Activated CD4-positive, alpha-beta T cell treated with anti-CD3 and anti-CD28 coated beads, Interleukin-2, amount 10 ng/mL, durations not matched to agents 7 days and 5 days (primary cell): ENCODE data around the gene CEP170. TPM values are rescaled to one million over a fixed set of nuclear protein-coding genes. Genes with fewer than 3 reads are reported as not detected.

Experiments
- CTCF ChIA-PET: fragments of 350-600 bp; sonication (Branson Sonifier 250); formaldehyde crosslinking; loops from one replicate; lab custom pipeline; 2021; ENCODE audit warnings: antibody characterized with exemption; lab: Charles Lee
- POLR2A ChIA-PET: fragments of 350-600 bp; sonication (Branson Sonifier 250); formaldehyde crosslinking; loops from one replicate; lab custom pipeline; 2021; ENCODE audit warnings: antibody characterized with exemption; lab: Charles Lee
- DNase-seq: peaks from one replicate; pipeline ENCODE4 v3.0.0-alpha.2; 2020
- H3K27ac Mint-ChIP-seq: one replicate; pipeline ENCODE4 v1.8.0; 2021; ENCODE audit warnings: mild to moderate bottlenecking, moderate library complexity, mixed read lengths
- H3K27me3 Mint-ChIP-seq: one replicate; pipeline ENCODE4 v1.8.0; 2021; ENCODE audit warnings: mixed read lengths
- H3K36me3 Mint-ChIP-seq: one replicate; pipeline ENCODE4 v1.8.0; 2021; ENCODE audit warnings: low read depth, mixed read lengths
- H3K4me1 Mint-ChIP-seq: one replicate; pipeline ENCODE4 v1.8.0; 2021; ENCODE audit warnings: mixed read lengths
- H3K4me3 Mint-ChIP-seq: one replicate; pipeline ENCODE4 v1.8.0; 2021; ENCODE audit warnings: mild to moderate bottlenecking, moderate library complexity, mixed read lengths
- H3K9me3 Mint-ChIP-seq: one replicate; pipeline ENCODE4 v1.8.0; 2021; ENCODE audit warnings: mixed read lengths
- total RNA-seq, 2 experiments: library from RNA; stranded (reverse); gene quantifications; one replicate each; pipeline ENCODE4 v1.2.3, GENCODE V29; 2021

CEP170 gene
- total RNA-seq, 2 experiments from 2014 or later, result 32.1 to 39.8 TPM

DNA sequence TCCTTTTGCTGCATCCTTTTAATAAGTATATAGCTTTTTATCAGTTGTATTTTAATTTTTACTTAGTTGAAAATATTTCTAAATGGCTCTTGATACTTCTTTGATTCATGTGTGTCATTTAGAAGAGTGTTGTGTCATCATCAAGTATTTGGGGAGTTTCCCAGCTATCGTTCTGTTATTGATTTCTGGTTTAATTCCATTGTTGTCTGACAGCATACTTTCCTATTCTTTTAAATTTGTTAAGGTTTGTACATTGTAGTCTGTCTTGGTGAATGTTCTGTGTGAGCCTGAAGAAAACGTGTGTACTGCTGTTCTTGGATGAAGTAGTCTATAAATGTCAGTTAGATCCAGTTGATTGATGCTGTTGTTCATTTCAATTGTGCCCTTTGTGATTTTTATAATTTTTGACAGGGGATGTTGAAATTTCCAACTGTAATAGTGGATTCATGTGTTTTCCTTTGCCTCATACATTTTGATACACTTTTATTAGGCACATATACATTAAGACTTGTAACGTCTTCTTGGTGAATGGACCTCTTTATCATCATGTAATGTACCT lies 25.6 kb upstream of the CEP170 start:
- no peaks in the 10 kb centered on the region for H3K27me3 Mint-ChIP-seq
- H3K4me1 Mint-ChIP-seq, result peaks cover 4% of the 10 kb centered on the region
- H3K27ac Mint-ChIP-seq, result no peak overlapping the region
- H3K9me3 Mint-ChIP-seq, result no peaks in the 10 kb centered on the region
- H3K36me3 Mint-ChIP-seq, result peaks cover 51% of the 10 kb centered on the region
- CTCF ChIA-PET, result no interaction called here
- POLR2A ChIA-PET, result no interaction called here
- no peak overlapping the region for H3K4me3 Mint-ChIP-seq
- DNase-seq, result no peak

DNA sequence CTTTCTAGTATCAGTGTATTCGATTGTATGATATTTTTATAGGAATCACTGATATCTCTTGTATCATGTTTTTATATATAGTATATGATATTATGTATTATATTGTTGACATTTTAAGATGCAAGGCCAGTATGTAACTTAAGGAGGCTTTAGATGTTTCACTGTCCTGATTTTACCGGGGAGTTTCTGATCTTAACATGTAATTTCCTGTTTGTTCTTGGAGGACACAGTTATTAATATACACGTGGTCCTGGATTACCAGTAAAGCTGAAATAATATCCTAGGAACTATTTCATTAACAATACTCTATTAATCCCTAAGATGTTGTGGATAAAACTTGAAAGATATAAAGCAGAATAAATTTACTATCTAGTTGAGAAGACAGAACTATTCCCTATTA lies 20.2 kb upstream of the CEP170 start:
- DNase-seq, result no peak
- peaks cover 3% of the 10 kb centered on the region for H3K4me1 Mint-ChIP-seq
- ChIA-PET POLR2A (no interaction called here), CTCF (interaction anchor here (1.2 to 1.4 kb wide), 2 partner anchors 12 to 20 kb away, joined by 3 to 5 read pairs; partner anchors contain the start of gene SDCCAG8)
- no peaks in the 10 kb centered on the region for H3K9me3 Mint-ChIP-seq
- no peak overlapping the region for H3K27ac Mint-ChIP-seq
- H3K36me3 Mint-ChIP-seq, result peaks cover 50% of the 10 kb centered on the region
- no peaks in the 10 kb centered on the region for H3K27me3 Mint-ChIP-seq
- H3K4me3 Mint-ChIP-seq, result no peak overlapping the region

- Mint-ChIP-seq H3K4me3 (no peak overlapping the region), H3K27ac (no peak overlapping the region), H3K9me3 (no peaks in the 10 kb centered on the region), H3K4me1 (peaks cover 3% of the 10 kb centered on the region), H3K27me3 (no peaks in the 10 kb centered on the region), H3K36me3 (peaks cover 48% of the 10 kb centered on the region)
- ChIA-PET CTCF (no interaction called here), POLR2A (interaction anchor here (0.6 kb wide), 1 partner anchor 43 kb away, joined by 4 read pairs; no protein-coding TSS in a partner anchor)
- DNase-seq, result no peak
Measured at GRCh38 chr1:243273945-243274344, 18.9 kb upstream of the CEP170 start.

GRCh38 chr1:243273506-243273905 lies 18.4 kb upstream of the CEP170 start:
- peaks cover 48% of the 10 kb centered on the region for H3K36me3 Mint-ChIP-seq
- no peak for DNase-seq
- peaks cover 3% of the 10 kb centered on the region for H3K4me1 Mint-ChIP-seq
- CTCF ChIA-PET, result interaction anchor here (1.0 kb wide), 1 partner anchor 15 kb away, joined by 5 read pairs; no protein-coding TSS in a partner anchor
- no peaks in the 10 kb centered on the region for H3K9me3 Mint-ChIP-seq
- no peak overlapping the region for H3K27ac Mint-ChIP-seq
- POLR2A ChIA-PET, result no interaction called here
- no peaks in the 10 kb centered on the region for H3K27me3 Mint-ChIP-seq
- no peak overlapping the region for H3K4me3 Mint-ChIP-seq

DNA sequence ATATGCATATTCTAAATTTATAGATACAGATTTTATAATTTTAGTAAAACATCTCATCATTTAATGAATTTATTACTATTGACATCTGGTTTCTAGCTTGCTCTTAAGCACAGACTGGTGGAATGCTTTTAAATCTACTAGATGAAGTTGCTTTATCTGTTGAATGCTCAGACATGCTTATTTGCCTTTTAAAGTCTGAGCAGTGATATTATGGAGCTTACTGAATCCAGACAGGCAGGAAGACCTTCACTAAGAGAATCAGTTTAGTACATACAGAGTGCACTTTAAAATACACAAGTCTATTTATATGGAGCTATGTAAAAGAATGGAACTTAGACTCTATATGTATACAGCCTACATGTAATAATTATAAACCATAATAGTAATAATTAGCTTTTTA lies 17.3 kb upstream of the CEP170 start:
- Mint-ChIP-seq H3K36me3 (peaks cover 47% of the 10 kb centered on the region), H3K9me3 (no peaks in the 10 kb centered on the region), H3K4me1 (peaks cover 6% of the 10 kb centered on the region), H3K27ac (no peak overlapping the region), H3K4me3 (no peak overlapping the region), H3K27me3 (no peaks in the 10 kb centered on the region)
- ChIA-PET CTCF (interaction anchor here (1.2 kb wide), 1 partner anchor 14 kb away, joined by 4 read pairs; no protein-coding TSS in a partner anchor), POLR2A (no interaction called here)
- no peak for DNase-seq

DNA sequence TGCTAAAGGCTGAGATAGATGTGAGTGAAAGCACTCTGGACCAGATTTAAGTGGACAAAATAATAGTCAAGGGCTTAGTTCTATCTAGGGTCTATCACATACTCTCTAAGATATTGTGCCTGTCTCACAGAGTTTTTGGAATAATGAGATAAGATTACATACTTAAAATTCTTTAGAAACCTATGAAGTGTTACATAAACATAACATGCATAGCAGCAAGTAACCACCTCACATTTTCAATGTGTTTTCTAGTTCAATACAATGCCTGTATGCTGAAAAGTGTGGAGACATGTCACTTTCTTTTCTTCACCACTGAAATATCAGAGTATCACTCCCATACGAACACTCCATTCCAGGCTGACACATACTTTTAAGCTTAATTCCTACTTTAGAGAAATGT lies 16.9 kb upstream of the CEP170 start:
- ChIA-PET CTCF (interaction anchor here (1.2 kb wide), 1 partner anchor 14 kb away, joined by 4 read pairs; no protein-coding TSS in a partner anchor), POLR2A (no interaction called here)
- H3K4me1 Mint-ChIP-seq, result peaks cover 6% of the 10 kb centered on the region
- H3K9me3 Mint-ChIP-seq, result no peaks in the 10 kb centered on the region
- H3K4me3 Mint-ChIP-seq, result no peak overlapping the region
- H3K27me3 Mint-ChIP-seq, result no peaks in the 10 kb centered on the region
- peaks cover 43% of the 10 kb centered on the region for H3K36me3 Mint-ChIP-seq
- H3K27ac Mint-ChIP-seq, result no peak overlapping the region
- no peak for DNase-seq

DNA sequence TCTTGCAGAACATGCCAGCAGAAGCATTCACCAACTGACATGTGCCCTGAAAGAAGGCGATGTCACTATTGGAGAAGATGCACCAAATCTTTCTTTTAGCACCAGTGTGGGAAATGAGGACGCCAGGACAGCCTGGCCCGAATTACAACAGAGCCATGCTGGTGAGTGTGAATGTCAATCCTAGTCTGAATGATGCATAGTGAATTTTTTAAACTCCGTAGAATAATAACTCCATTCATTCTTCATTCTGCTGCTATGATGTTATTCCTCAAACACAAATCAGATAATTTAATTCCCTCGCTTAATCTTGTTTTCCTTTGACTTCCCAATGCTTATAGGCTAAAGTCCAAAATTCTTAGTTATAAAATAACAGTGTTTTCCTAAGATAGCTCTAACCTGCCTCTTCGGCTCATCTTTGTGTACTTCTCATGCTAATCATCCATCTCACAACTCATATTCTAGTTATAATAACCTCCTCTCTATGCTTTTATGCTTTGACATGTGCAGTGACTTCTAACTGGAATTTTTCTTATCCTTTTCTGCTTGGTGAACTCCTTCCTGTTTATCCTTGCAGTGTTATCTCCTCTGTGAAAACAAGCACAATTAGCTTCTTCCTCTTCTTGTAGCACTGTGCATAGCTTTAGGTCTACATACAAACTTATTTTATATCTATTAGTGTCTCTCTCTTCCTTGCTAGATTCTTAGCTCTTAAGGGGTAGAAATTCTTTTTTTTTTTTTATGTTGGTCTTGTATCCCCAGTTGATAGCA lies 15.2 kb upstream of the CEP170 start:
- H3K36me3 Mint-ChIP-seq, result peaks cover 33% of the 10 kb centered on the region
- no peaks in the 10 kb centered on the region for H3K27me3 Mint-ChIP-seq
- H3K4me3 Mint-ChIP-seq, result no peak overlapping the region
- ChIA-PET POLR2A (no interaction called here), CTCF (no interaction called here)
- peaks cover 6% of the 10 kb centered on the region for H3K4me1 Mint-ChIP-seq
- H3K27ac Mint-ChIP-seq, result no peak overlapping the region
- no peaks in the 10 kb centered on the region for H3K9me3 Mint-ChIP-seq
- DNase-seq, result no peak

GRCh38 chr1:243269461-243269801 lies 14.3 kb upstream of the CEP170 start:
- DNase-seq, result no peak
- Mint-ChIP-seq H3K4me3 (no peak overlapping the region), H3K27ac (no peak overlapping the region), H3K9me3 (no peaks in the 10 kb centered on the region), H3K4me1 (peaks cover 13% of the 10 kb centered on the region), H3K36me3 (peaks cover 26% of the 10 kb centered on the region), H3K27me3 (no peaks in the 10 kb centered on the region)
- ChIA-PET POLR2A (no interaction called here), CTCF (interaction anchor here (0.6 kb wide), 1 partner anchor 18 kb away, joined by 4 read pairs; no protein-coding TSS in a partner anchor)

DNA sequence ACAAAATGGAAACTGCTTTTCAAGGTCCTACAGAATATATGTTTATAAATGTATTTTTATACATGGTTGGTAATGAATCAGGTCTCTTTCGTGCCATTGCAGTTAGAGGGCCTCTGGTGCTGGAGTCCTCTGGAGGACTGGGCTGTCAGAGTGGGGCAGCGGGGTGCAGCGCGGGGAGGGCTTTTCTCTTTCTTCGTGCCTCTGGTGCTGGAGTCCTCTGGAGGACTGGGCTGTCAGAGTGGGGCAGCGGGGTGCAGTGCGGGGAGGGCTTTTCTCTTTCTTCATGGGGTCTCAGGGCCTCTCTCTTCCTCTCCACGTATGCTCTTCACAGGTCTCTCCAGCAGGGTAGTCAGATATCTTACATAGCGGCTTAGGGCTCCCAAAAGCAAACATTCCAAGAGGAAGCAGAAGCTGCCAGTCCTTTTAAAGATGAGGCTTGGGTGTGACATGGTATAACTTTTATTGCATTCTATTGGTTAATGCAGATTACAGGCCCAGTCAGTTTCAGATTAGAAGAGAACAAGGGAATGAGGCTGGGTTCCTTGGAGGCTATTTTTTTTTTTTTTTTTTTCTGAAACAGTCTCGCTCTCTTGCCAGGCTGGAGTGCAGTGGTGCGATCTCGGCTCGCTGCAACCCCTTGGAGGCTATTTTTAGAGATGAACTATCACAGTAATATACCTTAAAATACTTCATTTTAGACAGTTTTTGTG lies 13.8 kb upstream of the CEP170 start:
- POLR2A ChIA-PET, result no interaction called here
- Mint-ChIP-seq H3K27me3 (no peaks in the 10 kb centered on the region), H3K4me1 (peaks cover 14% of the 10 kb centered on the region), H3K27ac (peak overlapping the region; percentile 61), H3K36me3 (peaks cover 22% of the 10 kb centered on the region), H3K9me3 (no peaks in the 10 kb centered on the region), H3K4me3 (no peak overlapping the region)
- DNase-seq, result no peak
- CTCF ChIA-PET, result interaction anchor here (0.6 kb wide), 1 partner anchor 18 kb away, joined by 4 read pairs; no protein-coding TSS in a partner anchor

- CTCF ChIA-PET, result no interaction called here
- H3K9me3 Mint-ChIP-seq, result no peaks in the 10 kb centered on the region
Measured at GRCh38 chr1:243267914-243268653, 13.0 kb upstream of the CEP170 start.

GRCh38 chr1:243267471-243267880 lies 12.4 kb upstream of the CEP170 start:
- H3K4me3 Mint-ChIP-seq, result no peak overlapping the region
- no peak for DNase-seq
- ChIA-PET CTCF (no interaction called here), POLR2A (no interaction called here)
- H3K27ac Mint-ChIP-seq, result no peak overlapping the region
- H3K36me3 Mint-ChIP-seq, result peaks cover 12% of the 10 kb centered on the region
- H3K27me3 Mint-ChIP-seq, result no peaks in the 10 kb centered on the region
- H3K9me3 Mint-ChIP-seq, result no peaks in the 10 kb centered on the region
- peaks cover 18% of the 10 kb centered on the region for H3K4me1 Mint-ChIP-seq

More at GRCh38 chr1:243267914-243268653, 13.0 kb upstream of the CEP170 start:
- H3K27me3 Mint-ChIP-seq, result no peaks in the 10 kb centered on the region
- peaks cover 18% of the 10 kb centered on the region for H3K4me1 Mint-ChIP-seq
- POLR2A ChIA-PET, result no interaction called here
- DNase-seq, result no peak
- H3K4me3 Mint-ChIP-seq, result no peak overlapping the region
- H3K27ac Mint-ChIP-seq, result no peak overlapping the region
- H3K36me3 Mint-ChIP-seq, result peaks cover 14% of the 10 kb centered on the region

- no peaks in the 10 kb centered on the region for H3K27me3 Mint-ChIP-seq
- DNase-seq, result no peak
- peaks cover 10% of the 10 kb centered on the region for H3K36me3 Mint-ChIP-seq
- H3K4me1 Mint-ChIP-seq, result peaks cover 18% of the 10 kb centered on the region
- POLR2A ChIA-PET, result no interaction called here
- H3K27ac Mint-ChIP-seq, result no peak overlapping the region
- H3K9me3 Mint-ChIP-seq, result no peaks in the 10 kb centered on the region
- CTCF ChIA-PET, result interaction anchor here (0.7 kb wide), 1 partner anchor 171 kb away, joined by 3 read pairs; no protein-coding TSS in a partner anchor
- H3K4me3 Mint-ChIP-seq, result no peak overlapping the region
Measured at GRCh38 chr1:243266231-243266630, 11.2 kb upstream of the CEP170 start.
